Measurements from ENCODE around the gene DDIT3.

The DDIT3 gene

DNA sequence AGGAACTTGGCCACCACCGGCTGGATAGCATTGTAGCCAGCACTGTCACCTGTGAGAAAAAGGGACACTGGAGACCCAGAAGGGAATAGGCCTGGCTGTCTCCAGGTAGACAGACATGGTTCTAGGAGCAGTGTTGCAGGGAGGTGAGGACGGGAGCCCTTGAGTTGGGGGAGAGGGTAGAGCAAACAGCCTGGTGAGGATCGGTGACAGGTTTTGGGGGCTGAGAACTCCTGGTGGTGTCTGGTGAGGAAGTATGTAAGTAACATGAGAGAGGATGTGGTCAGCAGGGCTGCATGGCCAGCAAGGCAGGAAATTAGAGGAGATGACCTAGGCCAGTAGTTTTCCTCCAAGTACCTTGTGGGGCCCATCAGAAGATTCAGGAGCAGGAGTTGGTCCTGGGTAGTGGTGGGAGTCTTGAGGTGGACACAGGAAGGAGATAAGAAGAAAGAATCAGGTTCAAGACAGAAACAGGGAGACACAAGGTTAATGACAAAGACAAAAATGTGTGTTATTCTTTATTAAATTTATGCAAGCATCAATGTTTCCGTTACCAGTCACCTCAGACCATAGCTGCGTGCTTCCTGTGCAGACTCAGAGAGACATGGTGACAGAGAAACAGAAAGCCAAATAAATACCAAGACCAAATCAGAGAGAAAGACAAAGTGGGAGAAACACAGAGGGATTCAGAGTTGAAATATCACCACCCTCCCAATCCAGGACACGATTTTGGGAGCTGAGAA lies 40.8 kb downstream of the DDIT3 start, which contains the start of gene ARHGAP9:
ARHGAP9 (minus strand) TSS at position 491 of the 740 bp plus-strand sequence; CDS start at position 31, 460 bp downstream.
- DNase-seq, result peak; percentile 66

DNA sequence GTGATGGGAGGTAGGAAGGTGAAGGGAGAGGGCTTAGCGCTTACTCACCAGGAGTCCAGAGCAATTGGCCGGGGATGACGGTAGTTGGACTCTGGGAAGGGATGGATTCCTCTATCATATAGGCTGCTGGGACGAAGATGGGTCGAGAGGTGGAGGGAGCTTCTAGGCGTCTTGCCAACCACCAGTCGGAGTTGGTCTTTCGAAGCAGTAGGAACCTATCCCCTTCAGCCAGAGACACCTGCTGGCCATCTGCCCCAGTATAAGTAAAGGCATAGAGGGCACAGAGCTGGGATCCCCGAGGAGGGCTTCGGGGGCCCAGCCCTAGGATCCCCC lies 41.3 kb downstream of the DDIT3 start:
- no peak for DNase-seq

DNA sequence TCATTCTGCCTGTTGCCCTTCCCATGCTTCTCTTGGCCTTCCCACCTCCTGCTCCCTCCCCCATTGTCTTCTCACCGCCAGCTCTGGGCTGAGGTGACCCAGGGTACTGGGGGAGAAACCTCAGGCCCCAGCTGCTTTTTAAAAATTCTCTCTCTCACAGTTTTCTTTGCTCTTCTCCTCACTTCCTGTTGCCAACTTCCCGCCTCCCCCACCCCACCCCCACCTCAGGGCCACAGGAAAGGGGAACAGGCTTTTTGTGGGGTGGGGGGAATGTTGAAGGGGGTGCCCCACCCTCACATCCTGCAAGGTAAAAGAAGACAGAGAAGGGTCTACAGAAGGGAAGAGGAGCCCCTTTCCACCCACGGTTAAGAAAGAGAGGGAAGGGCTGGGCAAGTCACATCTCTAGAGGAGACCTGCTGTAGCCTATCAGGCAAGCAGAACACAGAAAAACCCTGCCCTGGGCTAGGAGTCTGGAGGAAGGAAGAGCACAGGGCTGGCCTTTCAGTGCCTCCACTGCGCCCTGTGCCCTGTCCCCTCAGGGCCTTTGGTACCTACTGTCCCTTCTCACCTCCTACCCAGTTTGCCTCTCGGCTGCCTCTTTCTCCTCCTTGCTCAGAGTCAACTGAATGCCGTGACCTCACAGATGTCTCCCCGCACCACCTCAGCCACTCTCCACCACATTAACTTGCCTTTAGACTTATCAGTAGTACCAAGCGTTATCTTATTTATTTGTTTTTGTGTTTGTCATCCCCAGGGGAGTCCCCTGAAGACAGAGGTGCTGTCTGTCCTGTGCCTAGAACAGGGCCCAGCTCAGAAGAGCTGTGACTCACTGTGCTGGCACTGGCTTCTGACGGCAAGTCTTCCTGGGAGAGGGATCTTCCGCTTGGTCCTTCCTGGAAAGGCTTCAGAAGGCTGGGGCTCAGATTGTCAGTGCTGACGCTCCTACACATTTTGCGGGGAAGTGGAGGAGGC lies 42.3 kb downstream of the DDIT3 start:
- peak; percentile 70 for DNase-seq

DNA sequence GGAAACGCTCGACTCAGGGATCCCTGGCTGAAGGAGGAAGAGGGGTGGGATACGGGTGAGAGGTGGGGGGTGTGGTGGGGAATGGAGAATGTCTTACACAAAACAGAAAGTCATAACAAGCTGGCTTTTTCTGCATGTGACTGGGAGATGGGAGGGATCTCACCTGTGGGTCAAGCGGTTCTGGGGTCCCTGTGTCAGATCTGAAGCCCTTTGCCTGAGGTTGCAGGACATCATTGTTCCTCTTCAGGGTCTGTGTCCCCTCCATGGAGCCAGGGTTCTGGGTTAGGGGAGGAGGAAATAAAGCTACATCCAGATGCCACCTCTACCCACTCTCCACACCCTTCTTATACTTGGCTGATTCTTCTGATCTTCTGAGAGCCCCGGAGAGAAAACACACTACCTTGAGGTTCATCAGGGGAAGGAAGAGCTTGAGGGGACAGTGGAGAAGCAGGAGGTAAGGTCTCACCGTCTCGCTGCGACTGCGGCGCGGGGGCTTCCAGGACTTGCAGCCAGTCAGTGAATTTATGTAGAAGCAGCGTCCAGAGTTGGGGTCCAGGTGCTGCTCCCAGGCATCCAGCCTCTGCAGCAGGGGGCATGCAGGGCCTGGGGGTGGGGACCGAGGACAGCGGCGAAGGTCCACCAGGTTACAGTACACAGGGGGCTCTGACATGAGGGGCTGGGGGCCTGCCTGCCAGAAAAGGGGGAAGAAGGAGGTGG lies 43.2 kb downstream of the DDIT3 start:
- peak; percentile 41 for DNase-seq

DNA sequence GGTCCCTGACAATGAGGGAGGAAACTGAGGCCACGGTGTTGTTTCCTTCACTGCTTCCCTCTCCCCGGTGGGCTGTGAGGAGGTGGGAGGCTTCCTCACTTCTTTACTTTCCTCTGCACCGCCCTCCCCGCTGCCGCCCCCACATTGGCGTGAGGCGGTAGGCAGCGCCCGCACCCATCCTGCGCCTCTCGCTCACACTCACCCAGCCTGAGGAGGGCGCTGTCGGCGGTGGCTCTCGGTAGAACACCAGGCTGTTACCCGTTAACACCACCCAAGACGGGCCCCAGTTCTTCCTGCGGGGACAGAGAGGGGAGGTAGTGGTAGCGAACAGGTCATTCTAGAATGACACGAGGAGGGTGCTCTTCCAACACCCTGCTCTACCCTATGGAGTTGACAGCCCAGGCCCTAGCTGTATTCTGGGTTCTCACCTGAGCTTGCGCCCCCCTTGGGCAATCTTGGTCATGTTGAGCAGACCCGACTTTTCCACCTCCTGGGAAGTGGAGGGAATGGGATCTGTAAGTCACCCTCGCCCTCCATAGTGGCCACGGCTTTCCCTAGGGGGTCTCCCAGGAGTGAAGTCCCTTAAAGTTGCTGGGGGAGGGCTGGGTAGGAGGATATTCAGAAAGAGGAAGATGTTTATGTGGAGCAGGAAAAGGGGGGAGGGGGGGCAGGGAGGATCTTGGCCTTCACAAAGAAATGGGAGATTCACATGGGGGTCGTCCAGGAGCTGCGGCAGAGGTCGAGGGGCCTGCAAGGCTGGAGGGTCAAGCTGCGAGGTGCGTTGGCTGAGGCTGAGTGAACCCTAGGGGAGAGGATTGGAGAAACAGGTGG lies 43.9 kb downstream of the DDIT3 start:
- peak; percentile 79 for DNase-seq

DNA sequence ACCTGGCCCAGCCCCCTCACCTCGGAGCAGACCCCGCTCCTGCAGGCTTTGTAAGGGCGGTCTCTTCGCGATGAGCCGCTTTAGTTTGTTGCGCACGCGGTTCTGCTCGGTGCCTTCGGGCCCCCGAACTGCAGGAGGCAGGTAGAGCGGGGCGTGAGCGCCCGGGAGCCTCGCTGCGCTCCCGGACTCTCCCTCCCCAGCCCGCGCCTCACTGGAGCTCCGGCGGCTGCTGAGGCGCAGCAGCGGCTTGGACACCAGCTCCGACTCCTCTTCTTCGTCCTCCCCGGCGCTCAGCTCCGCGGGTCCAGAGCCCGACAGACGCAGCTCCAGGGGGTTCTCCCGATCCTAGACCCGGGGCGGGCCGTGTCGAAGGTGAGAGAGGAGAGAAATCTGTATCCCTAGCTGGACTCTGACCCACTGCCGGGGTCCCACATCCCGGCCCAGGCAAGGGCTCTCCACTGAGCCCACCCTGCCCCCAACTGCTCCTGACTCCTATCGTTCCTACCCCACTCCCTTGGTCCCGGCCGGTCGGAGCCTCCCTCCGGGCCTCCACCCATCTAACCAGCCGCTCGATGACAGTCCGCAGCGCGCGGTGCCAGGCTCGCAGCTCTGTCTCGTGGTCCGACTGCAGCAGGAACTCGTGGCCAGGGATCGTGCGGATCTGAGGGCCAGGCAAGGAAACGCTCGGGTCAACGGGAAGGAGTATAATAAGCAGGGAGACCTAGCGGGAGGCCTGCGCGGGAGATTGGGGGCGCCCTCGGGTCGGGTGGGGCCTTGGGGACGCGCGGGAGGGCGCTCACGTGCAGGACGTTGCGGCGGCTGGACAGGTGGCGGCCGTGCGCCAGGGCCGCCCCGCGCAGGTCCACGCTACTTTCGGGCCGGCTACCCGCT lies 44.8 kb downstream of the DDIT3 start:
- DNase-seq, result no peak

DNA sequence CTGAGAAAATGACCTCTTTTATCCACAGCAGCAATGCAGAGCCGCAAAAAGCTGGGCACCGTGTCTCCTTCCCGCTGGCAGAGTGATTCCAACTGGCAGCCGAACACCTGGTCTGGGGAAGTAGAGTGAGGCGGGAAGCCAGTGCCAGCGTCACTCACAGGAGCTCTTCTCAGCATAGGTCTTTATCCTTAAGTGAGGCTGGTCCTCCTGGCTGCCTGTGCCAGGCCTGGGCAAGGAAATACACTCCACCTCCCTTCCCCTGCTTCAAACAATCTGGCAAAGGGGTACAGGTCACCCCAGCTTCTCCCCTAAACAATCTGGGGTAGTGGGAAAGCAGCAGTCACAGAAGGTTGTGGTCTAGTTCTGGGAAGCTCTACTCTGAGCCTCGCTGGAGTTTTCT lies 45.5 kb downstream of the DDIT3 start:
- DNase-seq, result no peak

DNA sequence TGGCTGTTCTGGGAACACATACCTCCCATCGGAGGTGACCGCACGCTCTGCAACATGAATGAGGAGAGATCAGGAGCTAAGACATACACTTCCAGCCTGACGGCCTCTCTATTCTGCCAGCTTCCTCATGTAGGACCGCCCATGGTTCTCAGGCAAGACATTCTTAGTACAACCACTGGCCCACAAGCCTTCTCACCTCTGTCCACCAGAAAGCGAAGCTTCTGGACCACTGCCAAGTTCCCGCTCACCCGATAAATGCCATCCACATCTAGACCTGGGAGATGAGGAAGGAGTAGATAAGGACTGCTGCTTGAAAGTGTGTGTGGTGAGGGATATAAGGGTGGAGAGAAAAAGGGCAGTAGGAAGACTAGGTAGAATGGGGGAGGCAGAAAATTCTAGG lies 45.9 kb downstream of the DDIT3 start:
- no peak for DNase-seq

DNA sequence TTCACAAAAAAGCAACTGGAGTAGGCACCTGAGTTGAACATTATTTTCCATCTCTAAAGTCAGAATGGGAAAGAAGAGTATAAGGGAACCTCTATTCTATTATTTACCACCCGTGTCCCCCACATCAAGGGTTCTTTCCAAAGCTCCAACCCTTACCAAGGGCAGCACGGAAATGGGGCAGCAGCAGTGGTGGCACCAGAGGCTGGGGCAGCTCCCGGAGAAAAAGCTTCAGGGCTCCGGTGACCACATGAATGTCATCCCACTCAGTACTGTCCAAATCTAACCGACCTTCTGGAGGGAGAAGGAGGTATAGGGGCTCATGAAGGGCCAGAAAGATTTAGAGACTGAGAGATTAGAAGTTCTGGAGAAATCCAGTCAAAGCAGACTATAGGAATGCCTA lies 46.4 kb downstream of the DDIT3 start:
- DNase-seq, result no peak

DNA sequence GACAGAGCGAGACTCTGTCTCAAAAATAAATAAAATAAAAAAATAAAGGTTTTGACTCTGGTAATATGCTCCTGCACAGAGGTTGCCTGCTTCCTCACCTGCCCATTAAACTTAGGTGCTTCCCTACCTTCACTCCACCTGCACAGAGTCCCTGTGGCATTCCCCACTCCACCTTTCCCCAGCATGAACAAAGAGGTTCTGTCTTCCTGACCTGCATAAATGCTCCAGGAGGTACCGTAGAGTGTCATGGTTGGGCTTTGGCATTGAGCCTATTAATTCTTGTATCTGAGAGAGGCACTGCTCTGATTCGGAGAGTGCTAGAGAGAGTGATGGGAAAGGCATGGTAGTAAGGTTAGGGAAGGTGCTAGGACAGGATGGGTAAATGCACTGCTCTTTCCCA lies 46.9 kb downstream of the DDIT3 start:
- no peak for DNase-seq

DNA sequence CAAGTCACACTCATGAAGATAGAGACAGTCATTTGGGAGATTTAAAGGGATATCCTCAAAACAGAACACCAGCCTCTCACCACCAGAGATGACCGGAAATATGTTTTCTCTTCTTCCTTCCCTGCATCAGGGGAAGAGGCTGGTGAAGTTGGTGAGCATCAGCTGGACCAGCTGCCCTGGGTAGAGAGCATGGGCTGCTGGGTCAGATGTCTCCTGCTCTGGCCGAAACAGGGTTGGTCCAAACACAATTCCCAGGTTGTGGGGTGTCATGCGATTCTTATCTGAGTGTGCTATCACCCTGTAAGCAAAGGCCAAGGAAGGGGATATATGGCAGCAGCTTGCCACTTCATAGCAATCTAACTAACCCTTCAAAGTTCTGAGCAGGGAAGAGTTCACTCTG lies 47.9 kb downstream of the DDIT3 start:
- DNase-seq, result no peak

DNA sequence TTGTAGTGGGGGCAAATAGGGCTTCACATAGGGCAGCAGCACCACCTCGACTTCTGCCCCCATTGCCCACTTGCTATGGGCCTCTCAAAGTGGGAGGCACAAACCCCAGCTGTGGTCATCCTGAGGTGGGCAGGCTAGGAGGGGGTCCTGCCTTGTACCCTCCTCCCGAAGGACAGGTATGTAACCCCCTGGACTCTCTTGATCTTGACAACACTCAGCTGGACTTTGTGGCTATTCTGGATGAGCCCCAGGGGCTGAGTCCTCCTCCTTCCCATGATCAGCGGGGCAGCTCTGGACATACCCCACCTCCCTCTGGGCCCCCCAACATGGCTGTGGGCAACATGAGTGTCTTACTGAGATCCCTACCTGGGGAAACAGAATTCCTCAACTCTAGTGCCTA lies 48.7 kb downstream of the DDIT3 start:
- no peak for DNase-seq

DNA sequence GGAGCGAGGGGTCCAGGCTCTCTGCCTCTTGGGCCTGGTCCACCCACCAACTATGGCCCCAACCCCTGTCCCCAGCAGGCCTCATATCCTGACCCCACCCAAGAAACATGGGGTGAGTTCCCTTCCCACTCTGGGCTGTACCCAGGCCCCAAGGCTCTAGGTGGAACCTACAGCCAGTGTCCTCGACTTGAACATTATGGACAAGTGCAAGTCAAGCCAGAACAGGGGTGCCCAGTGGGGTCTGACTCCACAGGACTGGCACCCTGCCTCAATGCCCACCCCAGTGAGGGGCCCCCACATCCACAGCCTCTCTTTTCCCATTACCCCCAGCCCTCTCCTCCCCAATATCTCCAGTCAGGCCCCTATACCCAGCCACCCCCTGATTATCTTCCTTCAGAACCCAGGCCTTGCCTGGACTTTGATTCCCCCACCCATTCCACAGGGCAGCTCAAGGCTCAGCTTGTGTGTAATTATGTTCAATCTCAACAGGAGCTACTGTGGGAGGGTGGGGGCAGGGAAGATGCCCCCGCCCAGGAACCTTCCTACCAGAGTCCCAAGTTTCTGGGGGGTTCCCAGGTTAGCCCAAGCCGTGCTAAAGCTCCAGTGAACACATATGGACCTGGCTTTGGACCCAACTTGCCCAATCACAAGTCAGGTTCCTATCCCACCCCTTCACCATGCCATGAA lies 49.2 kb downstream of the DDIT3 start:
- DNase-seq, result no peak

DNA sequence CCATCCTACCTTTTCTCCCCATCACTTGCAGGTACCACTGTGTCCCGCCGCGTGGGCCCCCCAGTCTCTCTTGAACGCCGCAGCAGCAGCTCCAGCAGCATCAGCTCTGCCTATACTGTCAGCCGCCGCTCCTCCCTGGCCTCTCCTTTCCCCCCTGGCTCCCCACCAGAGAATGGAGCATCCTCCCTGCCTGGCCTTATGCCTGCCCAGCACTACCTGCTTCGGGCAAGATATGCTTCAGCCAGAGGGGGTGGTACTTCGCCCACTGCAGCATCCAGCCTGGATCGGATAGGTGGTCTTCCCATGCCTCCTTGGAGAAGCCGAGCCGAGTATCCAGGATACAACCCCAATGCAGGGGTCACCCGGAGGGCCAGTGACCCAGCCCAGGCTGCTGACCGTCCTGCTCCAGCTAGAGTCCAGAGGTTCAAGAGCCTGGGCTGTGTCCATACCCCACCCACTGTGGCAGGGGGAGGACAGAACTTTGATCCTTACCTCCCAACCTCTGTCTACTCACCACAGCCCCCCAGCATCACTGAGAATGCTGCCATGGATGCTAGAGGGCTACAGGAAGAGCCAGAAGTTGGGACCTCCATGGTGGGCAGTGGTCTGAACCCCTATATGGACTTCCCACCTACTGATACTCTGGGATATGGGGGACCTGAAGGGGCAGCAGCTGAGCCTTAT lies 49.9 kb downstream of the DDIT3 start:
- DNase-seq, result no peak

DNA sequence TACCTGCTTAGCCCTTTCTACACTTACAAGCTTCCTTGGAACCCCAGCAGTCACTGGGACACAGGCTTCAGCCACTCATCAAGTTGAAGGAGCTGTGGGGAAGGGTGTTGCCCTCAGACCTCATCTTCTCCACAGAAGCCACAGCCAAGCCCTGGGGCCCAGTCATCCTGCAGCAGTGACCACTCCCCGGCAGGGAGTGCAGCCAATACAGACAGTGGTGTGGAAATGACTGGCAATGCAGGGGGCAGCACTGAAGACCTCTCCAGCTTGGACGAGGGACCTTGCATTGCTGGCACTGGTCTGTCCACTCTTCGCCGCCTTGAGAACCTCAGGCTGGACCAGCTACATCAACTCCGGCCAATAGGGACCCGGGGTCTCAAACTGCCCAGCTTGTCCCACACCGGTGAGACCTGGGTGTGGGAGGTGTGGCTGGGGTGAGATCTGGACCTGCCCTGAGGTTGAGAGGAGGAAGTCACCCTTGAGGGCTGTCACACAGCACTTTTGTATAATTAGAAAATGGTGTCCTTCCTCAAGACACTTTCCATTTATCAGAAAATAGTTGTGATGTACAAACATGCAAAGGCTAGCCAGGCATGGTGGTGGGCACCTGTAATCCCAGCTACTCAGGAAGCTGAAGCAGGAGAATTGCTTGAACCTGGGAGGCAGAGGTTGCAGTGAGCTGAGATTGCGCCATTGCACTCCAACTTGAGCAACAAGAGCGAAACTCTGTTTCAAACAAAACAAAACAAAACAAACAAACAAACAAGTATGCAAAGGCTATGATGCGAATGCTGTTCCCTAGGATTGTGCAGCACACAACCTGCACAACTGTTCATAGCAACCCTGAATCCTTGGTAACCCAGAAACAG lies 50.8 kb downstream of the DDIT3 start:
- DNase-seq, result no peak

DNA sequence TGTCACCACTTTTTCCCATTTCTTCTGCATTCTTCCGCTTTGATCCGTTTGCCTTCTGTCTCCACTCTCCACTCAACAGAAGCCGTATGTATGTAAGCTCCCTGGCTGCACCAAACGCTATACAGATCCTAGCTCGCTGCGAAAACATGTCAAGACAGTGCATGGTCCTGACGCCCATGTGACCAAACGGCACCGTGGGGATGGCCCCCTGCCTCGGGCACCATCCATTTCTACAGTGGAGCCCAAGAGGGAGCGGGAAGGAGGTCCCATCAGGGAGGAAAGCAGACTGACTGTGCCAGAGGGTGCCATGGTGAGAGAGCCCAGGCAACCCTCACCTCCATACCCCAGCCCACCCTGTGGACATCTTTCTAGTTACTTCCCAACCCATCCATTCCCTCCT lies 52.4 kb downstream of the DDIT3 start:
- DNase-seq, result no peak

DNA sequence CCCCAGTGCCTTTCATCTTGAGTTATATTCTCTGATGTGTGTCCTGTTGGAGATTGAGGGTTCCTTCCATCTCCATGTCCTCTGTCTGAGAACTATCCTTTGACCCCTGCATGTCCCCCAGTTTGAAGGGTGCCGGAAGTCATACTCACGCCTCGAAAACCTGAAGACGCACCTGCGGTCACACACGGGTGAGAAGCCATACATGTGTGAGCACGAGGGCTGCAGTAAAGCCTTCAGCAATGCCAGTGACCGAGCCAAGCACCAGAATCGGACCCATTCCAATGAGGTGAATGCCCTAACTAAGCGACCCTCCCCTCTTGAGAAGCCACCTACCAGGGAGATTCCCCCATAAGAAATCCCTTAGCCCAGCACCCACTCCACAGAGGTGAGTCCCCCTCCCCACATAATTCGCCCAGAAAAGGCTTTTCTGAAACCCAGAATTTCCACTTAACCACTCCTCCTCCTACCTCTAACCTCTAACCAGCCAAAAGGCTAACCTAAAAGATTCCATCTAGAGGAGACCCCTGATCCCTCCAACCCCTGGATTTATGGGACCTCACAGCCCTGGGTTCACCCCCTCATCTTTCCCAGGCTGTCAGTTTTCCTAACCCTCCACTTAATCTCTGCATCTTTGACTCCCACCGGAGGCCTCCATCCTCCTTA lies 53.0 kb downstream of the DDIT3 start:
- no peak for DNase-seq
